ENCODE measurements around the gene RPTOR. TPM values are rescaled to one million over a fixed set of nuclear protein-coding genes. Genes with fewer than 3 reads are reported as not detected.
A peak's percentile ranks its signal among the peaks of the same experiment; 100 is the strongest.

The RPTOR gene
- polyA plus RNA-seq, 1 of the 3 experiments (the other 2 are of a cell fraction) = 14.9 TPM

DNA sequence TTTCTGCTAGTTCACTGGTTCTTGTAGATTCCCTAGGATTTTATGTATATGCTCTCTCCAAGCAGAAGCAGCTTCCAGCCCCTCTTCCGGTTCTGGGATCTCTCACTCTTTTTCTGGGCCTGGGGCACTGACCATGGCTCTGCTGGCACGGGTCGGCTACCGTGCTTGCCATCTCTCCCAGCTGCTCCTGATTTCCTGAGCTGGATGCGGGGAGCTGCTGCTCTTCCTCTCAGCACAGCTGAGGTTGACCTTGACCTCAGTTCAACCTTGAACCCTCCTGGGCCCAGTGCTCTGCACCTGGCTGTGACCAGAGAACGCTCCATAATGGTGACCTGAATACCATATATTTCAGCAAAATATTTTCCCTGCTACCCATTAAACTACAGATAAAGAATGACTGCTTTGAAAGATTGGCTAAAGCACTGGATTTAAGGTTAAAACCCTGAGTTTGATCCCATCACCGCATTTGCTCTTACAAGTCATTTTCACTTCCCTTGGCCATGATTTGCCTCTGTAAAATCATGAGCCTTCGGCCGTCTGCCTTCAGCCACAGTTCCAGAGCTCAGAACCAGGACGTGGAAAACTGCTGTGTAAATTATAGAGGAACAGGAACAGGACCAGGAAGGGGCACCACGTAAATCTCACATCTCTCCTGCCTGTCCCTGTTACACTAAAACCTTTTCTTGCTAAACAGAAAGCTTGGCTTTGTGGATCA lies 316.2 kb downstream of the RPTOR start:
- H3K4me3 ChIP-seq (ENCODE audit: low read depth in 2 of 2, low read length in 1 of 2) = no peak overlapping the region
- TF ChIP-seq TEAD4 (IDR thresholded peaks at IDR 0.05; ENCODE audit: borderline replicate concordance, insufficient read depth) (no peak), CHD2 (IDR thresholded peaks at IDR 0.05; ENCODE audit: low read length, partially characterized antibody) (peak; percentile 22), RCOR1 (IDR thresholded peaks at IDR 0.05; ENCODE audit: low read length) (peak; percentile 59; the same call in 1 of the 2 replicates), TAF1 (IDR thresholded peaks at IDR 0.05; ENCODE audit: borderline replicate concordance, low read depth, low read length) (no peak), EP300 (IDR thresholded peaks at IDR 0.05; ENCODE audit: borderline replicate concordance in 1 of 2, low read depth in 1 of 2, low read length in 1 of 2) (peak in 1 of 2 experiments; percentile 69; a peak in 2 of 4 replicates), MXI1 (IDR thresholded peaks at IDR 0.05; ENCODE audit: low read depth, low read length) (peak; percentile 53; the same call in 1 of the 2 replicates)
- no peaks in the 10 kb centered on the region for H3K9me3 ChIP-seq
- POLR2A ChIA-PET = interaction anchor here (0.9 to 2.2 kb wide), 2 partner anchors 28 to 406 kb away, joined by 3 to 9 read pairs; no protein-coding TSS in a partner anchor
- H2AFZ ChIP-seq (ENCODE audit: low read depth) = no peak overlapping the region
- 88% methylated on average over 11 of the region's 11 CpGs for WGBS (ENCODE audit: low lambda C conversion rate)
- peak; percentile 84 for DNase-seq
- H3K27ac ChIP-seq (ENCODE audit: low read depth in 2 of 2, low read length in 1 of 2) = peak overlapping the region in 1 of 2 experiments; percentile 96; a peak in 2 of 4 replicates
- no peak overlapping the region for H3K9ac ChIP-seq
- peaks cover 5% of the 10 kb centered on the region for H3F3A ChIP-seq (replicated peaks; ENCODE audit: insufficient read depth)
- peaks cover 2 to 4% of the 10 kb centered on the region in 2 experiments for H3K36me3 ChIP-seq (replicated peaks in 1 of 2; ENCODE audit: control insufficient read depth in 1 of 2, insufficient read depth in 2 of 2, low read length in 1 of 2)
- no peaks in the 10 kb centered on the region for H4K20me1 ChIP-seq (ENCODE audit: insufficient read depth)
- CTCF ChIA-PET = interaction anchor here (0.6 to 3.7 kb wide), 26 partner anchors 12 to 433 kb away, joined by 3 to 20 read pairs (median 4); partner anchors contain the start of gene NPTX1
- H3K4me2 ChIP-seq = no peak overlapping the region
- no peaks in the 10 kb centered on the region for H3K79me2 ChIP-seq (ENCODE audit: insufficient read depth)
- no peaks in the 10 kb centered on the region for H3K27me3 ChIP-seq (ENCODE audit: insufficient read depth)
- H3K9me2 ChIP-seq = no peaks in the 10 kb centered on the region
- H3K4me1 ChIP-seq (ENCODE audit: control insufficient read depth in 1 of 2, insufficient read depth in 2 of 2, low read depth in 1 of 2, low read length in 1 of 2) = peaks cover 27 to 55% of the 10 kb centered on the region in 2 experiments

DNA sequence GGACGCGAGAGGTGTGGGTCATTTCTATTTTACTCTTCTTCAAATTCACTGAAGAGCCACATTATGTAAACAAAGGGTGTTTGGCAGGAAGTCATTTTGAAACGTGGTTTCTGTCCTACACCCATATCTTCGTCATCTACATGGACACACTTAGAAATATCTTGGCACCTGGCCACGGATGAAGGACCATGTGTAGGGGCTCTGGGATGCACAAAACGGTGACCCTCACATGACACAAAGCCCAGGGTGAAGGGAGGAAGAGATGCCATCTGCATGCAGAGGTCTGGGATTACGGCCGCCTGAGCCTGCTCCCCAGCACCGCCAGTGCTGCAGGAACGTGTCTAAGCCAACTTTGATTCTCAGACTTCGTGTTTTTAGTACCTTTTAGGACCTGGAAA lies 316.8 kb downstream of the RPTOR start:
- peak; percentile 91 for DNase-seq
- Histone ChIP-seq H3K36me3 (replicated peaks in 1 of 2; ENCODE audit: control insufficient read depth in 1 of 2, insufficient read depth in 2 of 2, low read length in 1 of 2) (peaks cover 2 to 4% of the 10 kb centered on the region in 2 experiments), H3K9ac (no peak overlapping the region), H3K4me3 (ENCODE audit: low read depth in 2 of 2, low read length in 1 of 2) (no peak overlapping the region), H3K9me3 (no peaks in the 10 kb centered on the region), H3K79me2 (ENCODE audit: insufficient read depth) (no peaks in the 10 kb centered on the region), H3K9me2 (no peaks in the 10 kb centered on the region), H3K27me3 (ENCODE audit: insufficient read depth) (no peaks in the 10 kb centered on the region), H3K27ac (ENCODE audit: low read depth in 2 of 2, low read length in 1 of 2) (peak overlapping the region in 1 of 2 experiments; percentile 96; a peak in 2 of 4 replicates), H4K20me1 (ENCODE audit: insufficient read depth) (no peaks in the 10 kb centered on the region), H3K4me2 (no peak overlapping the region), H3F3A (replicated peaks; ENCODE audit: insufficient read depth) (no peaks in the 10 kb centered on the region), H3K4me1 (ENCODE audit: control insufficient read depth in 1 of 2, insufficient read depth in 2 of 2, low read depth in 1 of 2, low read length in 1 of 2) (peaks cover 22 to 54% of the 10 kb centered on the region in 2 experiments), H2AFZ (ENCODE audit: low read depth) (no peak overlapping the region)
- 72% methylated on average over 11 of the region's 11 CpGs for WGBS (ENCODE audit: low lambda C conversion rate)
- CTCF ChIA-PET = interaction anchor here (0.6 to 3.7 kb wide), 23 partner anchors 11 to 434 kb away, joined by 3 to 20 read pairs (median 3); no protein-coding TSS in a partner anchor
- POLR2A ChIA-PET = interaction anchor here (0.9 to 1.4 kb wide), 2 partner anchors 28 kb away, joined by 3 read pairs; no protein-coding TSS in a partner anchor
- TF ChIP-seq FOXJ3 (CRISPR knock-in tag; IDR thresholded peaks at IDR 0.05) = peak; percentile 74
- TF ChIP-seq MXI1 (IDR thresholded peaks at IDR 0.05; ENCODE audit: low read depth, low read length) = peak; percentile 86
- no peak for TF ChIP-seq NFIC (IDR thresholded peaks at IDR 0.05; ENCODE audit: borderline replicate concordance)
- TF ChIP-seq JUND (IDR thresholded peaks at IDR 0.05) = no peak
- TF ChIP-seq YY1 (IDR thresholded peaks at IDR 0.05; ENCODE audit: low read depth) = no peak
- peak; percentile 26; the same call in 1 of the 2 replicates for TF ChIP-seq RFX5 (IDR thresholded peaks at IDR 0.05; ENCODE audit: low read length)
- TF ChIP-seq RCOR1 (IDR thresholded peaks at IDR 0.05; ENCODE audit: low read length) = peak; percentile 11; the same call in 1 of the 2 replicates
- TF ChIP-seq CHD2 (IDR thresholded peaks at IDR 0.05; ENCODE audit: low read length, partially characterized antibody) = no peak
- no peak for TF ChIP-seq TEAD4 (IDR thresholded peaks at IDR 0.05; ENCODE audit: borderline replicate concordance, insufficient read depth)
- TF ChIP-seq EP300 (IDR thresholded peaks at IDR 0.05; ENCODE audit: borderline replicate concordance in 1 of 2, low read depth in 1 of 2, low read length in 1 of 2) = peak in 1 of 2 experiments; percentile 77; a peak in 2 of 4 replicates
- no peak for TF ChIP-seq FOSL2 (IDR thresholded peaks at IDR 0.05; ENCODE audit: borderline replicate concordance, low read depth)
- TF ChIP-seq GATA2 (CRISPR knock-in tag; IDR thresholded peaks at IDR 0.05) = peak; percentile 93
- no peak for TF ChIP-seq NRF1 (IDR thresholded peaks at IDR 0.05; ENCODE audit: low read depth, low read length)
- TF ChIP-seq, protein P1, sequence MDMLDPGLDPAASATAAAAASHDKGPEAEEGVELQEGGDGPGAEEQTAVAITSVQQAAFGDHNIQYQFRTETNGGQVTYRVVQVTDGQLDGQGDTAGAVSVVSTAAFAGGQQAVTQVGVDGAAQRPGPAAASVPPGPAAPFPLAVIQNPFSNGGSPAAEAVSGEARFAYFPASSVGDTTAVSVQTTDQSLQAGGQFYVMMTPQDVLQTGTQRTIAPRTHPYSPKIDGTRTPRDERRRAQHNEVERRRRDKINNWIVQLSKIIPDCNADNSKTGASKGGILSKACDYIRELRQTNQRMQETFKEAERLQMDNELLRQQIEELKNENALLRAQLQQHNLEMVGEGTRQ (IDR thresholded peaks at IDR 0.05; ENCODE audit: borderline replicate concordance, low read depth, low read length) = no peak
